ENCODE data around the gene SUGT1.

DNA sequence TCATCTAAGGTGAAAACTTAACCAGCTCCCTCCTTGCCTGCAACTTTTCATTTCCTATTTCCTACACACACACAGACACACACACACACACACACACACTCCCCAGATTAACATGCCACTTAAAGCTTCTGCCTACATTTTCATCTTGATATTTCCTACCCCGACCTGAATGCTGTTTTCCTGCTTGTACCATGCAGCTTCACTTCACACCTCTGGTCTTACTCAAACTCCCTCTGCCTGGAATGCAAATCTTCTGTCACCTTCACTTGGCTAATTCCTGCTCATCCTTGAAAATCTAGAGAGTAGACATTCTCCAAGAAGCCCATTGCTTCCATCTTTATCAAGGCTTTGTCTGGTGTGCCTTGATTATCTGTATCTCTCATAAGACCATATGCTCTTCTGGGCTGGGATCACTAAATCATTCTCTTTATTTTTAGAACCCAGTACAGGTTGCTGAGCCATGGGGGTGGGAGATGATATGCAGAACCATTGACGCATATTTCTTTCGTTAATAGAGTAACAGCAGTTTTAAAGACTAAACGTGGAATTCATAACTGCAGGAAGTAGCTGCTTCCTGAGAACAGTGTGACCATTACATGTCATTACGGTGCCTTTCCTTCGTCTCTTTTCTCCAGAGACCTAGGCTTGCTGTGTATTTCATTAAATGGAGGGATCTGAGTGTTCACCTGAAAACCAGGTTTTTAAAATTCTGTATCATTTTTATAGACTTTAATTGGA is 49.3 kb downstream of the SUGT1 start:
- TF ChIP-seq, protein P1, sequence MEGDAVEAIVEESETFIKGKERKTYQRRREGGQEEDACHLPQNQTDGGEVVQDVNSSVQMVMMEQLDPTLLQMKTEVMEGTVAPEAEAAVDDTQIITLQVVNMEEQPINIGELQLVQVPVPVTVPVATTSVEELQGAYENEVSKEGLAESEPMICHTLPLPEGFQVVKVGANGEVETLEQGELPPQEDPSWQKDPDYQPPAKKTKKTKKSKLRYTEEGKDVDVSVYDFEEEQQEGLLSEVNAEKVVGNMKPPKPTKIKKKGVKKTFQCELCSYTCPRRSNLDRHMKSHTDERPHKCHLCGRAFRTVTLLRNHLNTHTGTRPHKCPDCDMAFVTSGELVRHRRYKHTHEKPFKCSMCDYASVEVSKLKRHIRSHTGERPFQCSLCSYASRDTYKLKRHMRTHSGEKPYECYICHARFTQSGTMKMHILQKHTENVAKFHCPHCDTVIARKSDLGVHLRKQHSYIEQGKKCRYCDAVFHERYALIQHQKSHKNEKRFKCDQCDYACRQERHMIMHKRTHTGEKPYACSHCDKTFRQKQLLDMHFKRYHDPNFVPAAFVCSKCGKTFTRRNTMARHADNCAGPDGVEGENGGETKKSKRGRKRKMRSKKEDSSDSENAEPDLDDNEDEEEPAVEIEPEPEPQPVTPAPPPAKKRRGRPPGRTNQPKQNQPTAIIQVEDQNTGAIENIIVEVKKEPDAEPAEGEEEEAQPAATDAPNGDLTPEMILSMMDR (IDR thresholded peaks at IDR 0.05; ENCODE audit: borderline replicate concordance, extremely low read depth, low read length, poor library complexity, severe bottlenecking), result no peak
- no peak for TF ChIP-seq EZH2 (IDR thresholded peaks at IDR 0.05; ENCODE audit: borderline replicate concordance, low read depth, low read length, severe bottlenecking)

All from DND-41 (cell line).